H9 (cell line): ENCODE measurements around the gene NAA10. TPM values are rescaled to one million over a fixed set of nuclear protein-coding genes. Genes with fewer than 3 reads are reported as not detected.

Experiments
- DNase-seq: peaks from one replicate; pipeline ENCODE4 v3.0.0-alpha.2; 2017
- H2AFZ ChIP-seq: one replicate; pipeline ENCODE4 v1.6.1; 2013; ENCODE audit warnings: mild to moderate bottlenecking, low read length, control low read depth, moderate library complexity
- H2AK5ac ChIP-seq: 2 replicates; pipeline ENCODE4 v1.6.1; 2013; ENCODE audit warnings: low read length, control low read depth, mixed read lengths; ENCODE audit not compliant: insufficient read length
- H2BK120ac ChIP-seq: one replicate; pipeline ENCODE4 v1.6.1; 2013; ENCODE audit warnings: low read depth, mild to moderate bottlenecking, low read length, control low read depth, inconsistent platforms; ENCODE audit not compliant: poor library complexity, severe bottlenecking
- H2BK12ac ChIP-seq: 2 replicates; pipeline ENCODE4 v1.6.1; 2013; ENCODE audit warnings: low read length, control low read depth, mixed read lengths, low read depth; ENCODE audit not compliant: insufficient read length
- H2BK15ac ChIP-seq: 2 replicates; pipeline ENCODE4 v1.6.1; 2013; ENCODE audit warnings: low read depth, low read length, control low read depth
- H2BK20ac ChIP-seq: one replicate; pipeline ENCODE4 v1.6.1; 2013; ENCODE audit warnings: low read depth, mild to moderate bottlenecking, low read length, control low read depth, inconsistent platforms; ENCODE audit not compliant: poor library complexity, severe bottlenecking
- H2BK5ac ChIP-seq: 2 replicates; pipeline ENCODE4 v1.6.1; 2013; ENCODE audit warnings: low read length, control low read depth, mixed read lengths; ENCODE audit not compliant: insufficient read length
- H3K14ac ChIP-seq: 2 replicates; pipeline ENCODE4 v1.6.1; 2013; ENCODE audit warnings: low read length, control low read depth; ENCODE audit not compliant: insufficient read depth
- H3K18ac ChIP-seq: 2 replicates; pipeline ENCODE4 v1.6.1; 2013; ENCODE audit warnings: low read depth, mild to moderate bottlenecking, mixed read lengths, low read length, control low read depth; ENCODE audit not compliant: insufficient read length
- H3K23ac ChIP-seq: 2 replicates; pipeline ENCODE4 v1.6.1; 2013; ENCODE audit warnings: low read length, control low read depth, mixed read lengths, low read depth; ENCODE audit not compliant: insufficient read length
- H3K23me2 ChIP-seq: 2 replicates; pipeline ENCODE4 v1.6.1; 2013; ENCODE audit warnings: low read depth, mild to moderate bottlenecking, mixed read lengths, low read length, control low read depth; ENCODE audit not compliant: insufficient read length, poor library complexity, severe bottlenecking
- H3K27ac ChIP-seq: 2 replicates; pipeline ENCODE4 v1.5.1; 2013; ENCODE audit warnings: low read length, control low read depth, mixed read lengths, low read depth; ENCODE audit not compliant: insufficient read length
- H3K27me3 ChIP-seq: 2 replicates; pipeline ENCODE4 v1.6.1; 2013; ENCODE audit warnings: low read length, control low read depth, inconsistent platforms; ENCODE audit not compliant: insufficient read depth
- H3K4ac ChIP-seq: 2 replicates; pipeline ENCODE4 v1.6.1; 2013; ENCODE audit warnings: low read depth, mild to moderate bottlenecking, control low read depth, inconsistent platforms, low read length, moderate library complexity
- H3K4me1 ChIP-seq: 2 replicates; pipeline ENCODE4 v1.6.1; 2013; ENCODE audit warnings: low read length, control low read depth, inconsistent platforms; ENCODE audit not compliant: insufficient read depth
- H3K4me2 ChIP-seq: 2 replicates; pipeline ENCODE4 v1.6.1; 2013; ENCODE audit warnings: low read length, control low read depth, mixed read lengths; ENCODE audit not compliant: insufficient read length, insufficient read depth
- H3K56ac ChIP-seq: 2 replicates; pipeline ENCODE4 v1.6.1; 2013; ENCODE audit warnings: low read depth, mild to moderate bottlenecking, mixed read lengths, low read length, control low read depth; ENCODE audit not compliant: insufficient read length
- H3K79me1 ChIP-seq: 2 replicates; pipeline ENCODE4 v1.6.1; 2013; ENCODE audit warnings: low read depth, mild to moderate bottlenecking, moderate library complexity, low read length, control low read depth, inconsistent platforms; ENCODE audit not compliant: insufficient read depth, poor library complexity, severe bottlenecking
- H3K79me2 ChIP-seq: 2 replicates; pipeline ENCODE4 v1.6.1; 2013; ENCODE audit warnings: low read length, control low read depth, inconsistent platforms; ENCODE audit not compliant: insufficient read depth
- H3K9ac ChIP-seq: 2 replicates; pipeline ENCODE4 v1.6.1; 2013; ENCODE audit warnings: low read length, control low read depth, mixed read lengths; ENCODE audit not compliant: insufficient read length; ENCODE audit errors: extremely low read depth
- H3K9me3 ChIP-seq: one replicate; pipeline ENCODE4 v1.6.1; 2013; ENCODE audit warnings: low read depth, low read length, inconsistent platforms; ENCODE audit not compliant: control insufficient read depth
- H3T11ph ChIP-seq: one replicate; pipeline ENCODE4 v1.6.1; 2013; ENCODE audit warnings: mild to moderate bottlenecking, low read length, control low read depth, inconsistent platforms
- H4K20me1 ChIP-seq: one replicate; pipeline ENCODE4 v1.6.1; 2013; ENCODE audit not compliant: control insufficient read depth, insufficient read length, insufficient read depth
- H4K5ac ChIP-seq: 2 replicates; pipeline ENCODE4 v1.6.1; 2013; ENCODE audit warnings: low read depth, mild to moderate bottlenecking, mixed read lengths, low read length, control low read depth; ENCODE audit not compliant: insufficient read length
- H4K8ac ChIP-seq: replicated peaks from 2 replicates; pipeline ENCODE4 v1.6.1; 2013; ENCODE audit warnings: low read length, control low read depth, mixed read lengths, low read depth; ENCODE audit not compliant: insufficient read length
- H4K91ac ChIP-seq: 2 replicates; pipeline ENCODE4 v1.6.1; 2013; ENCODE audit warnings: low read depth, mild to moderate bottlenecking, moderate library complexity, mixed read lengths, low read length, control low read depth; ENCODE audit not compliant: insufficient read length
- H3K27ac Mint-ChIP-seq, 3 experiments: 2 replicates in 2 of 3; 3 replicates in 1 of 3; pipeline ENCODE4 v1.8.0; 2020 to 2021; ENCODE audit warnings: mixed read lengths in 3 of 3, mild to moderate bottlenecking in 1 of 3, moderate library complexity in 1 of 3
- H3K27me3 Mint-ChIP-seq: 2 replicates; pipeline ENCODE4 v1.8.0; 2021; ENCODE audit warnings: low read depth, mild to moderate bottlenecking, moderate library complexity, mixed read lengths
- H3K36me3 Mint-ChIP-seq, 3 experiments: 2 replicates in 2 of 3; 3 replicates in 1 of 3; pipeline ENCODE4 v1.8.0; 2020 to 2021; ENCODE audit warnings: low read depth in 3 of 3, mixed read lengths in 3 of 3; ENCODE audit not compliant: insufficient read depth in 1 of 3
- H3K4me1 Mint-ChIP-seq, 2 experiments: 2 replicates each; pipeline ENCODE4 v1.8.0; 2020; ENCODE audit warnings: mixed read lengths in 2 of 2
- H3K4me3 Mint-ChIP-seq, 2 experiments: 2 replicates in 1 of 2; 3 replicates in 1 of 2; pipeline ENCODE4 v1.8.0; 2020 to 2021; ENCODE audit warnings: mild to moderate bottlenecking in 2 of 2, mixed read lengths in 2 of 2, moderate library complexity in 1 of 2
- H3K9me3 Mint-ChIP-seq, 2 experiments: 2 replicates in 1 of 2; 3 replicates in 1 of 2; pipeline ENCODE4 v1.8.0; 2020; ENCODE audit warnings: mild to moderate bottlenecking in 2 of 2, mixed read lengths in 2 of 2, moderate library complexity in 1 of 2
- CTCF ChIP-seq: fragments of 200-600 bp; sonication (generic); conservative IDR thresholded peaks from 3 replicates; pipeline ENCODE4 v1.8.0; 2021; ENCODE audit warnings: antibody characterized with exemption, mild to moderate bottlenecking
- WGBS: extraction: QIAGEN DNeasy Blood & Tissue Kit; methylation state at CpG from one replicate; pipeline ENCODE4 v1.1.7; 2013; ENCODE audit warnings: missing lambda C conversion rate, low lambda C conversion rate, mixed read lengths; ENCODE audit not compliant: insufficient read length; ENCODE audit errors: extremely low coverage; 5-methylcytosine and 5-hydroxymethylcytosine counted together
- total RNA-seq: library from RNA; stranded (reverse); gene quantifications from 2 replicates; pipeline ENCODE4 v1.2.1, GENCODE V29; 2021

Gene NAA10
- total RNA-seq, 1 experiment from 2014 or later, result 101 TPM

GRCh38 chrX:153886915-153887314 is 47.9 kb downstream of the NAA10 start:
- H3K27me3 ChIP-seq, result no peaks in the 10 kb centered on the region
- H3K4me1 ChIP-seq, result no peaks in the 10 kb centered on the region
- peaks cover 9 to 22% of the 10 kb centered on the region in 2 experiments for H3K4me1 Mint-ChIP-seq
- no peak overlapping the region for H2BK120ac ChIP-seq
- no peaks in the 10 kb centered on the region for H4K20me1 ChIP-seq
- H3K27ac Mint-ChIP-seq, result no peak overlapping the region
- no CpG with 5 or more reads among the region's 13 CpGs for WGBS
- peaks cover 4 to 14% (median 8%) of the 10 kb centered on the region in 3 experiments; a peak in 6 of 7 replicates for H3K36me3 Mint-ChIP-seq
- H3K4ac ChIP-seq, result no peak overlapping the region
- H2AK5ac ChIP-seq, result no peak overlapping the region
- 0 out of 2 replicates have a peak overlapping the region, but pooled peaks have one; percentile 31 for H3K14ac ChIP-seq
- H3K9me3 ChIP-seq, result peaks cover 18% of the 10 kb centered on the region
- H3K4me3 Mint-ChIP-seq, result peak overlapping the region; percentile 60 to 80
- H3K27ac ChIP-seq, result no peak overlapping the region
- H3K79me2 ChIP-seq, result no peaks in the 10 kb centered on the region
- H2BK5ac ChIP-seq, result no peak overlapping the region
- H2BK15ac ChIP-seq, result no peak overlapping the region
- no peak overlapping the region for H3K56ac ChIP-seq
- no peak for TF ChIP-seq CTCF
- H3K23me2 ChIP-seq, result peaks cover 4% of the 10 kb centered on the region
- H3K9me3 Mint-ChIP-seq, result peaks cover 52 to 63% of the 10 kb centered on the region in 2 experiments
- H3K27me3 Mint-ChIP-seq, result peaks cover 28% of the 10 kb centered on the region
- no peak overlapping the region for H2AFZ ChIP-seq
- no peak overlapping the region for H4K91ac ChIP-seq
- no peak overlapping the region for H4K8ac ChIP-seq
- H3K9ac ChIP-seq, result no peak overlapping the region
- H2BK12ac ChIP-seq, result no peak overlapping the region
- H3T11ph ChIP-seq, result no peak overlapping the region
- no peaks in the 10 kb centered on the region for H3K79me1 ChIP-seq
- DNase-seq, result no peak
- H4K5ac ChIP-seq, result no peak overlapping the region
- no peak overlapping the region for H2BK20ac ChIP-seq
- no peak overlapping the region for H3K18ac ChIP-seq
- H3K23ac ChIP-seq, result no peak overlapping the region
- H3K4me2 ChIP-seq, result peak overlapping the region; percentile 25
